GM19328 (cell line): ENCODE results near the gene WRAP73.

Experiments
- ATAC-seq: cut with Tn5 transposase; IDR thresholded peaks from one replicate; pipeline ENCODE4 v1.9.1; 2021; ENCODE audit warnings: mild to moderate bottlenecking, moderate library complexity; ENCODE audit not compliant: unreplicated experiment

Gene WRAP73

GRCh38 chr1:3669421-3669821 lies 19.5 kb upstream of the WRAP73 start:
- no peak for ATAC-seq

DNA sequence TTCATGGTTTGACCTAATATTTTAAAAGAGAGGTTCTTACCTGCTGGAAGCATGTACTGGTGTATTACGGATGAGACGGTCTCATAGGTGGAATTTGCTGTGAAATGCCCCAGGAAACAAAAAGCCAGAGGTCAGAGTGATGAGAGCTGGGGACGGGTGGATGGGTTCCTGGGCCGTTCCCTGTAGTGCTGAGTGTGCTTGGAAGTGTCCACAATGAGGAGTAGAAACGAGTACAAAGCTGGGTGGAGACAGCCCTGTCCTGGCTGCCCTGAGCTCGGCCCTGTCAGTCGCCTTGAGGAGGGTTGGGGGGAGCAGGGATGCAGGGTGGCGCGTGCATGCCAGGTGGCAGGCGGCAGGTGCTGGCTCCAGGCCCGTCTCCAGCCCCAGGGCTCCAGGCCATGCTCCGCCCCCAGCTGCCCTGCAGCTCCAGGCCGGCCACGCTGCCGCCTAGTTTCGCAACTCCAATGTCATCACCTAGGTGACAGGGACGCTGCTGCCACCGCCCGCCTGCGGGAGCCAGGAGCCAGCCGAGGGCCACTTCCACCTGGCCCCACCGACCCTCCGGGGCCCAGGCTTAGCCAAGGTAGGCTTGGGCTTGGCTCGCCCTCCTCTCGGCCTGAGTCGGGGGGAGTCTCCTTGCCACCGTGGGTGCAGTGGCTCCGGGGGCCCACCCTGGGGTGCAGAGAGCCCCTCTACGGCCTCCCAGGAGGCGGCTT lies 18.8 kb upstream of the WRAP73 start:
- no peak for ATAC-seq

DNA sequence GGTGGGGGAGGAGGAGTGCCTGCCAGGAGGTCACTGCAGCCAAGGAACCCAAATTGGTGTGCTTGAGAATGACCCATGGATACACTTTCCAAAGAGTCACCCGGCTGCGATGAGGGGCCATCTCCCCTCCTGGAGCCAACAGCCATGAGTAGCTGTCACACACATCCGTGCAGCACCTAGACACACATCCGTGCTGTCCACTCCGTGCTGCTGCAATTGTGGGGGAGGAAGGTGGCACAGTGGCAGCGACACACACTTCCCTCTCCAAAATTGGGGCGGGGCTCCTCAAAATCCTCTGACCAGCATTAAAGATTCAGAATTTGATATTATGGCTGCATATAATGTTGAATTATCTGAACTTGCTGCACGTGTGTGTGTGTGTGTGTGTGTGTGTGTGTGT lies 18.2 kb upstream of the WRAP73 start:
- no peak for ATAC-seq

DNA sequence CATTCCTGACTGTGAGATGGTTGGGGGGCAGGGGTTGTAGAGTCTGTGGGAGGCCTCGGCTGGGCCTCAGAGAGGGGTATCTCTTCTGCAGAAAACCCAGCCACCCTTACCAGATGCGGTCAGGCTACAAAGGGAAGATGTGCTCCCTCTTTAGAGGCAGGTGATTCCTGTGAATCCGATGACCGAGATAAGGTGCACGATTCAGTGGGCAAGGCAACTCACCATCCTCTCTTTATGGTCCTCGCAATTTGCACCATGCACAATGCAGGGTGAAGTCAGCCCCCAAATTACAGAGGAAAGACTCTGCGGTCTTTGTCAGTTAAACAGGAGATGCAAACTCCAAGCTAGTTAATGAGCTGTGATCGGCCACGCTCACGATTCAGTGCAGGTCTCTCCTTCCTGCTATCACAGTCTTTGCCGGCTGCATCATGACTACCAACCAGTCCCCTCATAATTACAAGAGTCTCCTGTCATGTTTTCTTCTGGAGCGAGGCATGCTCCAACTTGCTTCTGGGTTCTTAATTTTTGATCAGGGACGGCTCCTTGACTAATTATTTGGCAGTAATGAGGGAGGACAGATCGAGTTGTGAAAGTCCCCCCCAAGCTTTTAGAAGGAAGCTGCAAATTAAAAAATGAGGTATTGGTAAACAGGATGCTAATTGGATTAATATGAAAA lies 14.9 kb upstream of the WRAP73 start:
- no peak for ATAC-seq

GRCh38 chr1:3663999-3664699 lies 14.2 kb upstream of the WRAP73 start:
- no peak for ATAC-seq

- no peak for ATAC-seq
Observed at GRCh38 chr1:3662080-3662671, 12.3 kb upstream of the WRAP73 start.

GRCh38 chr1:3661631-3662030 lies 11.7 kb upstream of the WRAP73 start:
- no peak for ATAC-seq

DNA sequence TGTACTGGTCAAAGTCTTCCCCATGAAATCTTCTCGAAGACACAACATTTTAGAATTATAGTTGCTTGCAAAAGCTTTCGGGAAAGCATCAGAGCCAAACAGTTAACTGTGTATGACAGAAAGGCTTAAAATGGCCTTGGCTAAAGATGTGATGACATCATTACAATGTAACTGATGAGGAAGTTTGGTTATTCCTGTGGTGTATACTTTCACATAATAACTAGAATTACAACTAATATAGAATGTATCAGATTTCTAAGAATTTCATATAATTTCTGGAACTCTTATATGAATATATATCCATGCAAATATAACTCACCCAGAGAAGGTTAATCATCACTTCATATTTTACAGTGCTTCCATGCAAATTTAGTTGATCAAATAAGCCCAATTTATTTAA lies 10.8 kb upstream of the WRAP73 start:
- no peak for ATAC-seq

DNA sequence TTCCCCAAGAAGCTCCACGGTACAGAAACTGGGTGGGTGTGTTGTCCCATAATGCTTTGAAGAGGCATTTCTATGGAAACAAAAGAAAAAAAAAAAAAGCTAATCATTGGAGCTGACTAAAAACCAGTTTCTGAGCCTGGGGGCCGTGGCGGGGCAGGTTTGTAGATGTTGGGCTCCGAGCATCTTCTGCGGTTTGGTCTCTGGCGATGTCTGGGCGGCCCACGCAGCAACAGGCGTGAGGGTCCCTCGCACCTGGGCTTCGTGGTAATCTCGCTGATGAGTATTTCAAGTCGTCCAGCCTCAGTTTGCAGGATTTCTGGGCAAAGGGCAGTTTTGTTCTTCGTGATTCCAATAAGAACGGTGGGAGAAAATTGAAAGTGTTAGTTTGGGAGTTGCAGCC lies 9.2 kb upstream of the WRAP73 start:
- ATAC-seq = no peak

DNA sequence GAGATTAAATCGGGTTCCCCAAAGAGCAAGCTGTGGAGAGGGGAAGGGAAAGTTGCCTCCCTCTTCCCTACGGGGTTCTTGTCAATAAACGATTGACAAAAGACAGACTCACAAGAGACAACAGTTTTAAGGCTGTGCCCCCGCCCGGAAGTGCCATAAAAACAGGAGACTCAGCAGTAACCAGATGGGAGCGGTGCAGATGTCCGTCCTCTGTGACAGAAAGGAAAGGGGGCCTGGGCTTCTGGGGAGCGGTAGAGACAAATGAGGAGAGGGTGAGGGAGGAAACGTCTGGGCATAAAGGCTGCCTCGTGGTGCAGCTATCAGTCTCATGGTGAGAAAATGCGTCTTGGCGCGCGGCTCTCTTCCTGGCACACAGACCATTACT lies 8.3 kb upstream of the WRAP73 start:
- ATAC-seq = no peak

- no peak for ATAC-seq
Observed at GRCh38 chr1:3657578-3658230, 7.8 kb upstream of the WRAP73 start.

DNA sequence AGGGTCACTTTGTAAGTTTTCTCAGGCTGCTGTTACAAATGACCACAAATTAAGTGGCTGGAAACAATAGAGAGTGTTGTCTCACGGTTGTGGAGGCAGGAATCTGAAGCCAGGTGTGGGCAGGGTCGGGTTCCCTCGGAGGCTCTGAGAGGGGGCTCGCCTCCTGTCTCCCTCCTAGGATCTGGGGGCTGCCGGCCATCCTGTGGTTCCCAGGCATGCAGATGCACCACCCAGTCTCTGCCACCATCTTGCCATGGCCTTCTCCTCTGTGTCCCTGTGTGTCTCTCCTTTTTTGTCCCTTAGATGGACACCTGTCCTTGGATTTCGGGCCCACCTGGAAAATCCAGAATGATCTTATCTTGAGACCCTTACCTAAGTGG lies 7.2 kb upstream of the WRAP73 start:
- no peak for ATAC-seq

DNA sequence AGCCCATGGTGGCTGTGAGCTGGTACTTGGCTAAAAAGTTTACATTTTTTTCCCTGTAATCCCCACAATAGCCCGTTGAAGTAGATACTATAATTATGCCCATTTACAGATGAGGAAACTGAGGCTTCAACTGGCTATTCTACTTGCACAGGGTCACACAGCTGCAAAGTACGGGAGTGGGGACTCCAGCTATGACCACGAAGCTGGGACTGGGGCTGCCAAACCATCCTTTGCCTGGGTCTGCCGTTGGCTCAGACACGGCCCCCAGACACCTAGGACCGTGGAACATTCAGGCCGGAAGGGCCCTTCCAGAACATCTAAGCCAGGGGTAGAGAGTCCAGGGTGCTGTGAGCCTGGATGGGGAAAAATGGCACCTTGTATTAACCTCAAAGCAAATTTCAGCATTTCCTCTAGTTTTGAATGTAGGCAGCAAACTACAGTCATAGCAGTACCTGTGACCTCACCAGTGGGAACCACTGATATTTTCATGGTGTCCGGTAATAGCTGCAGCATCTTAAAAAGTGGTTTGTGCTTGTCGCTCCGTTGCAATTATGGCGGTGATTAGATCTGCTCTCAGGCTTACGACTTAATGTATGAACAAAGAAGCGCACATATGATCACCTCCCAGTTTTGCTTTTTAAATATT lies 6.7 kb upstream of the WRAP73 start:
- ATAC-seq = no peak

DNA sequence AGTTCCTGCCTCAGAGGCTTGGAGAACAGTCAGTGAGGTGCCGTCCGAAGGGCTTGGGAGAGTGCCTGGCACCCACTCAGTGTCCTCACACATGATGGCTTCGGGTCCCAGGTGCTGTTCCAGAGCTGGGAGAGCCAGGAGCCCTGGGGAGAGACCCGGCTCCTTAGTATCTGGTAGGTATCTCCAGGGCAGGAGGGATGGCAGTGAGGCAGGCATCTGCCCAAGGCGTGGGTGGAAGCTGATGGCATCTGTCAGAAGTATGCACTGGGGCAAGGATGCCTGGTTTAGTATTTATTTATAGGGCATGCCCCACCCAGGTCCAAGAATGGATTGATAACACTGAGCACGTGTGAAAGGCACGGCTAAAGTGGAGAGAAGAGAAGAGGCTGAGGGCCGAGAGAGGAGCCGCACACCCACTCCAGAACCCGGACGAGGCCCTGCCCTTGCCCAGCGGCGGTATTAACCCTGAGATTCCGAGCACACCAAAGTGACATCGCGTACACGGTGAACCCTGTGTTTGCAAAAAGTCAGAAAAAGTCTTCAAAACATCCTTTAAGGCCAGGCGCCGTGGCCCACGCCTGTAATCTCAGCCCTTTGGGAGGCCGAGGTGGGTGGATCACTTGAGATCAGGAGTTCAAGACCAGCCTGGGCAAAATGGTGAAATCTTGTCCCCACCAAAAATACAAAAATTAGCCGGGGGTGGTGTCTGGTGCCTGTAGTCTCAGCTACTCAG lies 4.8 kb upstream of the WRAP73 start:
- no peak for ATAC-seq

- ATAC-seq = no peak
Observed at GRCh38 chr1:3653286-3653618, 3.3 kb upstream of the WRAP73 start.

- no peak for ATAC-seq
Observed at GRCh38 chr1:3652548-3653285, 2.8 kb upstream of the WRAP73 start.

DNA sequence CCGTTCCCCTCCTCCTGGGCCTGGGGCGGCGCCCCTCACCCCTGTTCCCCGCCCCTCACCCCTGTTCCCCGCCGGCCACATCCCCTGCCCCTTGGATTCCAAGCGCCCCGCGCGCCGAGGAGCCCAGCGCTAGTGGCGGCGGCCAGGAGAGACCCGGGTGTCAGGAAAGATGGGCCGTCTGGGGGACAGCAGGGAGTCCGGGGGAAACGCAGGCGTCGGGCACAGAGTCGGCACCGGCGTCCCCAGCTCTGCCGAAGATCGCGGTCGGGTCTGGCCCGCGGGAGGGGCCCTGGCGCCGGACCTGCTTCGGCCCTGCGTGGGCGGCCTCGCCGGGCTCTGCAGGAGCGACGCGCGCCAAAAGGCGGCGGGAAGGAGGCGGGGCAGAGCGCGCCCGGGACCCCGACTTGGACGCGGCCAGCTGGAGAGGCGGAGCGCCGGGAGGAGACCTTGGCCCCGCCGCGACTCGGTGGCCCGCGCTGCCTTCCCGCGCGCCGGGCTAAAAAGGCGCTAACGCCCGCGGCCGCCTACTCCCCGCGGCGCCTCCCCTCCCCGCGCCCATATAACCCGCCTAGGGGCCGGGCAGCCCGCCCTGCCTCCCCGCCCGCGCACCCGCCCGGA lies 2.1 kb upstream of the WRAP73 start, which contains the start of gene TP73:
Gene TP73 (plus strand): TSS at position 587 of the 618 bp plus-strand sequence. CDS start 29,850 bp downstream, outside the sequence.
- ATAC-seq = no peak

- ATAC-seq = no peak
Observed at GRCh38 chr1:3651026-3651929, 1.4 kb upstream of the WRAP73 start.
